Loucy (cell line): Measurements from ENCODE around the gene ZNF227.
"Not testable (repeated sequence)": the region's sequence is repeated elsewhere in the genome, so short reads cannot be mapped to it uniquely, and the experiment has no call there.

Experiments used
- H2AFZ ChIP-seq: fragments of 200-600 bp; sonication (generic); 2 replicates; pipeline ENCODE4 v1.6.0; 2016; ENCODE audit warnings: antibody characterized with exemption, mild to moderate bottlenecking, low read length, moderate library complexity
- H3F3A ChIP-seq: fragments of 200-600 bp; 2 replicates; pipeline ENCODE4 v1.6.0; 2016; ENCODE audit warnings: antibody characterized with exemption, low read depth, mild to moderate bottlenecking
- H3K27me3 ChIP-seq: fragments of 200-600 bp; sonication (generic); 2 replicates; pipeline ENCODE4 v1.6.1; 2014; ENCODE audit warnings: low read length, mild to moderate bottlenecking; ENCODE audit not compliant: insufficient read depth, poor library complexity, severe bottlenecking
- H3K36me3 ChIP-seq: fragments of 200-600 bp; sonication (generic); 2 replicates; pipeline ENCODE4 v1.6.1; 2016; ENCODE audit warnings: low read length; ENCODE audit not compliant: insufficient read depth
- H3K4me1 ChIP-seq: fragments of 200-600 bp; sonication (generic); 2 replicates; pipeline ENCODE4 v1.5.1; 2014; ENCODE audit warnings: low read length, mild to moderate bottlenecking; ENCODE audit not compliant: insufficient read depth, poor library complexity, severe bottlenecking
- H3K4me2 ChIP-seq: fragments of 200-600 bp; sonication (generic); 2 replicates; pipeline ENCODE4 v1.6.0; 2014; ENCODE audit warnings: antibody characterized with exemption, low read length, low read depth, mild to moderate bottlenecking; ENCODE audit not compliant: poor library complexity, severe bottlenecking
- H3K4me3 ChIP-seq: fragments of 200-600 bp; sonication (generic); 2 replicates; pipeline ENCODE4 v1.5.1; 2014; ENCODE audit warnings: low read length, mild to moderate bottlenecking, mixed read lengths; ENCODE audit not compliant: poor library complexity, severe bottlenecking
- H3K79me2 ChIP-seq: fragments of 200-600 bp; sonication (generic); 2 replicates; pipeline ENCODE4 v1.6.1; 2014; ENCODE audit warnings: low read length; ENCODE audit not compliant: insufficient read depth
- H3K9ac ChIP-seq: fragments of 200-600 bp; sonication (generic); 2 replicates; pipeline ENCODE4 v1.6.0; 2014; ENCODE audit warnings: mild to moderate bottlenecking, low read depth, low read length, moderate library complexity; ENCODE audit not compliant: poor library complexity, severe bottlenecking
- H3K9me2 ChIP-seq: fragments of 200-600 bp; sonication (generic); replicated peaks from 2 replicates; pipeline ENCODE4 v1.6.1; 2016; ENCODE audit warnings: low read depth, low read length, mixed read lengths
- H3K9me3 ChIP-seq: fragments of 200-600 bp; sonication (generic); 2 replicates; pipeline ENCODE4 v1.6.1; 2014; ENCODE audit warnings: mild to moderate bottlenecking, antibody characterized with exemption, low read length, low read depth; ENCODE audit not compliant: insufficient read depth
- H4K20me1 ChIP-seq: fragments of 200-600 bp; sonication (generic); 2 replicates; pipeline ENCODE4 v1.6.0; 2014; ENCODE audit warnings: antibody characterized with exemption, low read length, mild to moderate bottlenecking; ENCODE audit not compliant: insufficient read depth, poor library complexity, severe bottlenecking
- CTCF ChIP-seq: fragments of 200-600 bp; sonication (generic); conservative IDR thresholded peaks from 2 replicates; pipeline ENCODE4 v1.5.1; 2014; ENCODE audit warnings: mild to moderate bottlenecking, antibody characterized with exemption, low read length
- EZH2phosphoT487 ChIP-seq: fragments of 200-600 bp; IDR thresholded peaks from 2 replicates; pipeline ENCODE4 v1.6.1; 2018; ENCODE audit warnings: antibody characterized with exemption, mild to moderate bottlenecking, moderate library complexity, borderline replicate concordance

ZNF227 gene

GRCh38 chr19:44164673-44165512 is 47.4 kb upstream of the ZNF227 start, which contains the start of gene ZNF226:
Gene ZNF226, plus strand, starts transcription at chr19:44165100. Its CDS starts 4,981 bp downstream, at chr19:44170081.
- peaks cover 16% of the 10 kb centered on the region for H3K27me3 ChIP-seq
- peak within 1 kb of the TSS; percentile 97 for H2AFZ ChIP-seq
- H3K79me2 ChIP-seq = peaks cover 47% of the 10 kb centered on the region
- no peaks in the 10 kb centered on the region for H3F3A ChIP-seq
- peak within 1 kb of the TSS; percentile 85 for H3K9ac ChIP-seq
- H4K20me1 ChIP-seq = peaks cover 16% of the 10 kb centered on the region
- H3K4me1 ChIP-seq = peaks cover 42% of the 10 kb centered on the region
- H3K4me2 ChIP-seq = peak within 1 kb of the TSS; percentile 99
- TF ChIP-seq EZH2phosphoT487 (no peak), CTCF (no peak)
- peak within 1 kb of the TSS; percentile 85 for H3K4me3 ChIP-seq
- H3K9me2 ChIP-seq = no peaks in the 10 kb centered on the region
- H3K36me3 ChIP-seq = peaks cover under 1% of the 10 kb centered on the region; the same call in 1 of the 2 replicates
- H3K9me3 ChIP-seq = no peaks in the 10 kb centered on the region

GRCh38 chr19:44170660-44171059 is 41.7 kb upstream of the ZNF227 start:
- not testable (repeated sequence) for H3K9ac ChIP-seq, H3K9me3 ChIP-seq, H3F3A ChIP-seq, H3K27me3 ChIP-seq, H3K4me3 ChIP-seq, H3K4me2 ChIP-seq, H2AFZ ChIP-seq, H3K9me2 ChIP-seq
- Histone ChIP-seq H4K20me1 (peaks cover 16% of the 10 kb centered on the region), H3K36me3 (peaks cover 52% of the 10 kb centered on the region), H3K79me2 (peaks cover 42% of the 10 kb centered on the region), H3K4me1 (peaks cover 33% of the 10 kb centered on the region)

DNA sequence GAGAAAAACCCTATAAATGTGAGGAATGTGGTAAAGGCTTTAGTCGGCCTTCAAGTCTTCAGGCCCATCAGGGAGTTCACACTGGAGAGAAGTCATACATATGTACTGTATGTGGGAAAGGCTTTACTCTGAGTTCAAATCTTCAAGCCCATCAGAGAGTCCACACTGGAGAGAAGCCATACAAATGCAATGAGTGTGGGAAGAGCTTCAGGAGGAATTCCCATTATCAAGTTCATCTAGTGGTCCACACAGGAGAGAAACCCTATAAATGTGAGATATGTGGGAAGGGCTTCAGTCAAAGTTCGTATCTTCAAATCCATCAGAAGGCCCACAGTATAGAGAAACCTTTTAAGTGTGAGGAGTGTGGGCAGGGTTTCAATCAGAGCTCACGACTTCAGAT is 35.7 kb upstream of the ZNF227 start:
- Histone ChIP-seq H2AFZ (no peak overlapping the region), H3K9me2 (no peaks in the 10 kb centered on the region), H3K27me3 (no peaks in the 10 kb centered on the region), H3K79me2 (no peaks in the 10 kb centered on the region), H4K20me1 (no peaks in the 10 kb centered on the region), H3K9me3 (peaks cover 8% of the 10 kb centered on the region; the same call in 1 of the 2 replicates), H3K4me3 (no peak overlapping the region), H3F3A (no peaks in the 10 kb centered on the region), H3K9ac (no peak overlapping the region), H3K4me1 (no peaks in the 10 kb centered on the region), H3K4me2 (no peak overlapping the region), H3K36me3 (peaks cover 60% of the 10 kb centered on the region)
- TF ChIP-seq CTCF (no peak), EZH2phosphoT487 (no peak)

DNA sequence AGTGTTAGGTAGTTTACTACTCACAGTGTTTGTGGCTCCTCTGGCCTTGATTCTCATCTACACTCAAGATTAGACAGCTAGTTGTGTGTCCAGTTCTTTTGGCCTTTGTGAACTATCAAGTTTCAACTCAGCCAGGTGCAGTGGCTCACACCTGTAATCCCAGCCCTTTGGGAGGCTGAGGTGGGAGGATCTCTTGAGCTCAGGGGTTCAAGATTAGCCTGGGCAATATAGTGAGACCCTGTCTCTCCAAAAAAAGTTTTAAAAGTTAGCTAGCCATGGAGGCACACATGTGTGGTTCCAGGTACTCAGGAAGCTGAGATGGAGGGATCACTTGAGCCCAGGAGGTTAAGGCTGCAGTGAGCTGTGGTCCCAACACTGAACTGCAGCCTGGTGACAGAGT is 31.4 kb upstream of the ZNF227 start:
- Histone ChIP-seq H3K9me2 (no peaks in the 10 kb centered on the region), H3K9me3 (no peaks in the 10 kb centered on the region; the same call in 1 of the 2 replicates), H3K4me2 (no peak overlapping the region), H3K9ac (no peak overlapping the region), H3K27me3 (peaks cover 6% of the 10 kb centered on the region), H3K36me3 (peaks cover 16% of the 10 kb centered on the region), H2AFZ (no peak overlapping the region), H3K79me2 (no peaks in the 10 kb centered on the region), H4K20me1 (no peaks in the 10 kb centered on the region), H3K4me3 (no peak overlapping the region), H3K4me1 (no peaks in the 10 kb centered on the region), H3F3A (no peaks in the 10 kb centered on the region)
- TF ChIP-seq EZH2phosphoT487 = no peak
- no peak for TF ChIP-seq CTCF
